Naive thymus-derived CD4-positive, alpha-beta T cell (primary cell): ENCODE results near the gene RBMS3. TPM values are rescaled to one million over a fixed set of nuclear protein-coding genes. Genes with fewer than 3 reads are reported as not detected.
"Not testable (repeated sequence)": the region's sequence is repeated elsewhere in the genome, so short reads cannot be mapped to it uniquely, and the experiment has no call there.

Source experiments
- ATAC-seq: fragments of 150-1000 bp; cut with Tn5 transposase; 2 replicates; pipeline ENCODE4 v1.10.0; 2021; ENCODE audit warnings: mild to moderate bottlenecking, moderate library complexity
- CTCF ChIA-PET: fragments of 350-600 bp; sonication (Branson Sonifier 250); formaldehyde crosslinking; loops from one replicate; lab custom pipeline; 2021; ENCODE audit warnings: antibody characterized with exemption; lab: Charles Lee
- POLR2A ChIA-PET: fragments of 350-600 bp; sonication (Branson Sonifier 250); formaldehyde crosslinking; loops from one replicate; lab custom pipeline; 2021; ENCODE audit warnings: antibody characterized with exemption, inconsistent platforms; lab: Charles Lee
- DNase-seq, 9 donors: peaks; one replicate each; pipeline versions ENCODE4 v3.0.0 to v3.0.0-alpha.2; 2020 to 2022; ENCODE audit warnings: mixed read lengths in 1 of 9
- H3K27ac ChIP-seq: one replicate; pipeline ENCODE4 v1.7.0; 2013; ENCODE audit warnings: mild to moderate bottlenecking, low read depth, low read length, moderate library complexity
- H3K27me3 ChIP-seq, 2 donors: one replicate each; pipeline ENCODE4 v1.7.0; 2013; ENCODE audit warnings: low read length in 2 of 2, mild to moderate bottlenecking in 2 of 2, moderate library complexity in 2 of 2; ENCODE audit not compliant: control insufficient read depth in 2 of 2, insufficient read depth in 2 of 2
- H3K36me3 ChIP-seq, 3 experiments: 1 replicate in 2 of 3; 2 replicates in 1 of 3; pipeline ENCODE4 v1.7.0; 2013; ENCODE audit warnings: low read length in 3 of 3, mild to moderate bottlenecking in 3 of 3, moderate library complexity in 1 of 3; ENCODE audit not compliant: insufficient read depth in 3 of 3, control insufficient read depth in 2 of 3
- H3K4me1 ChIP-seq, 2 donors: one replicate each; pipeline ENCODE4 v1.7.0; 2013; ENCODE audit warnings: low read length in 2 of 2, mild to moderate bottlenecking in 2 of 2, moderate library complexity in 1 of 2; ENCODE audit not compliant: control insufficient read depth in 2 of 2, insufficient read depth in 2 of 2
- H3K4me3 ChIP-seq: 2 replicates; pipeline ENCODE4 v1.7.0; 2013; ENCODE audit warnings: mild to moderate bottlenecking, low read length
- H3K9me3 ChIP-seq, 3 experiments: 1 replicate in 2 of 3; 2 replicates in 1 of 3; pipeline ENCODE4 v1.7.0; 2013; ENCODE audit warnings: low read length in 3 of 3; ENCODE audit not compliant: control insufficient read depth in 2 of 3
- H3K27ac Mint-ChIP-seq, 9 donors: one replicate each; pipeline ENCODE4 v1.8.0; 2020 to 2022; ENCODE audit warnings: mixed read lengths in 9 of 9, mild to moderate bottlenecking in 8 of 9, moderate library complexity in 5 of 9, inconsistent platforms in 2 of 9
- H3K27me3 Mint-ChIP-seq, 5 donors: one replicate each; pipeline ENCODE4 v1.8.0; 2021 to 2022; ENCODE audit warnings: mixed read lengths in 5 of 5, mild to moderate bottlenecking in 1 of 5
- H3K36me3 Mint-ChIP-seq, 5 donors: one replicate each; pipeline ENCODE4 v1.8.0; 2020 to 2022; ENCODE audit warnings: mixed read lengths in 5 of 5, mild to moderate bottlenecking in 3 of 5, inconsistent platforms in 1 of 5
- H3K4me1 Mint-ChIP-seq, 7 donors: one replicate each; pipeline ENCODE4 v1.8.0; 2020 to 2022; ENCODE audit warnings: mixed read lengths in 7 of 7, mild to moderate bottlenecking in 3 of 7, inconsistent platforms in 1 of 7
- H3K4me3 Mint-ChIP-seq, 10 donors: one replicate each; pipeline ENCODE4 v1.8.0; 2020 to 2022; ENCODE audit warnings: mild to moderate bottlenecking in 10 of 10, mixed read lengths in 10 of 10, moderate library complexity in 6 of 10, inconsistent platforms in 2 of 10
- H3K9me3 Mint-ChIP-seq, 11 donors: one replicate each; pipeline ENCODE4 v1.8.0; 2020 to 2022; ENCODE audit warnings: mixed read lengths in 11 of 11, mild to moderate bottlenecking in 4 of 11, inconsistent platforms in 1 of 11, moderate library complexity in 1 of 11
- intact Hi-C, 2 donors: fragments of 100-400 bp; cut with micrococcal nuclease; formaldehyde crosslinking; loops; one replicate each; pipeline ENCODE4 v1.15.1; 2023
- polyA plus RNA-seq, 2 donors: library from polyadenylated mRNA; unstranded; fragments of 300-500 nt; fragmentation: Illumina TruSeq; gene quantifications; one replicate each; pipeline ENCODE4 v1.2.3, GENCODE V29; 2021
- total RNA-seq, 6 experiments: library from RNA in 5 of 6; stranded (reverse) in 5 of 6; gene quantifications; 1 replicate in 5 of 6; 2 replicates in 1 of 6; pipeline ENCODE4 v1.2.3 and lab custom pipeline; 2021 to 2026

RBMS3 gene
- total RNA-seq, result 1 to 10 TPM in 2 of 5 experiments, under 1 TPM in 3; 0.16 to 4.9 (median 0.89) TPM
- polyA plus RNA-seq, result under 1 TPM; 0.15 to 0.33 TPM
- not detected for total RNA-seq (lab: John Stamatoyannopoulos, UW)

DNA sequence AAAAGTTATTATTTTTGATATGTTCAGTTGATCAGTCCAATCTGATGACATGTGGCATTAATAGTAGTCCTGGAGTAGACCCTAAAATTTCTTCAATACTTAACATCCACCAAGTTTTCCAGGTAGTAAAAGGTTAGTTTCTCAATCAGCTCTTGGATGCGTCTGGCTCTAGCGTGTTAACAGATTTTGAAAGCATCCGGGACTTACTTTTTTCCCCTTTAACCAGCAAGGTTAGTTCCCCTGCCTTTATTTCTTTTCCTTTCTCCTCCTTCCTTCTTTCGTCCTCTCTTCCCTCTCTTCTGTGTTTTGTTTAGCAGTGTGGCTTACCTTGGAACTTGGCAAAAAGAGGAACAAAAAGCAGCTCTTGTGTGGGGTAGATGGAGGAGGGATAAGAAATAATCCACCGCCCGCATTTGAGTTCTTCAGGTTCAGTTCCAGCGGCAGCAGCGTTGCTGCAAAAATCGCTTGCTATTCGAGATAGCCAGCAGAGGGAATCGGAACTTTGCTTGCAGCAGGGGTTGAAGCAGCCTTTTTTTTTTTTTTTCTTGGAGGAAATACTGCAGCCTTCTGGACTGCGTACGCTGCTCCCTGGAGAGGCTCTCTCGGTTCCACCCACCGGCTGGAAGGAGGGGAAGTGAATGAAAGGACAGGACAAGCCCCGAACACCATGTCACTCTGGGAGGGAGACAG is at the start of gene RBMS3:
Gene RBMS3, plus strand, starts transcription at position 668 of the 690 bp plus-strand sequence.
- Histone ChIP-seq H3K4me3 (peak within 1 kb of the TSS; percentile 54), H3K36me3 (no peaks in the 10 kb centered on the region), H3K27ac (no peak within 1 kb of the TSS), H3K4me1 (no peaks in the 10 kb centered on the region), H3K9me3 (no peaks in the 10 kb centered on the region), H3K27me3 (no peaks in the 10 kb centered on the region)
- CTCF ChIA-PET, result no interaction called here
- Mint-ChIP-seq H3K4me1 (peaks cover 17 to 38% (median 31%) of the 10 kb centered on the region in 7 donors), H3K27me3 (peaks cover 14 to 31% (median 20%) of the 10 kb centered on the region in 5 donors), H3K36me3 (peaks cover 0 to 2% (median 0%) of the 10 kb centered on the region in 5 donors), H3K4me3 (peak within 1 kb of the TSS; percentile 79 to 94 (median 86)), H3K9me3 (no peaks in the 10 kb centered on the region), H3K27ac (peak within 1 kb of the TSS in 7 of 9 donors; percentile 20 to 81 (median 68))
- peak in 5 of 9 donors; percentile 5 to 24 (median 16) for DNase-seq
- peak; percentile 26 for ATAC-seq
- intact Hi-C loops, result loop anchor here in 1 of 2 donors (5.0 to 10.0 kb wide), 4 partner anchors 74 to 363 kb away; no protein-coding TSS in a partner anchor
- POLR2A ChIA-PET, result no interaction called here

- H3K4me1 ChIP-seq, H3K9me3 ChIP-seq, H3K4me1 Mint-ChIP-seq, H3K36me3 ChIP-seq, DNase-seq, H3K36me3 Mint-ChIP-seq, H3K27me3 Mint-ChIP-seq, POLR2A ChIA-PET, CTCF ChIA-PET, H3K27ac Mint-ChIP-seq, H3K9me3 Mint-ChIP-seq, H3K27ac ChIP-seq, ATAC-seq, H3K27me3 ChIP-seq, intact Hi-C loops, H3K4me3 ChIP-seq, H3K4me3 Mint-ChIP-seq: not testable (repeated sequence)
These were observed 47.7 kb upstream of the RBMS3 start for GRCh38 chr3:29233126-29233525.

- Histone ChIP-seq H3K36me3 (no peaks in the 10 kb centered on the region), H3K27me3 (no peaks in the 10 kb centered on the region), H3K4me1 (no peaks in the 10 kb centered on the region), H3K4me3 (no peak overlapping the region), H3K27ac (no peak overlapping the region), H3K9me3 (no peaks in the 10 kb centered on the region)
- Mint-ChIP-seq H3K4me3 (no peak overlapping the region), H3K9me3 (peaks cover 0 to 4% (median 0%) of the 10 kb centered on the region in 11 donors), H3K4me1 (peaks cover 0 to 2% (median 0%) of the 10 kb centered on the region in 7 donors), H3K36me3 (no peaks in the 10 kb centered on the region), H3K27me3 (no peaks in the 10 kb centered on the region), H3K27ac (no peak overlapping the region)
- CTCF ChIA-PET, result no interaction called here
- POLR2A ChIA-PET, result interaction anchor here (0.6 kb wide), 1 partner anchor 272 kb away, joined by 3 read pairs; no protein-coding TSS in a partner anchor
- intact Hi-C loops, result no loop called here
- DNase-seq, result no peak
- ATAC-seq, result no peak
These were observed 44.6 kb upstream of the RBMS3 start for GRCh38 chr3:29236146-29236840.

DNA sequence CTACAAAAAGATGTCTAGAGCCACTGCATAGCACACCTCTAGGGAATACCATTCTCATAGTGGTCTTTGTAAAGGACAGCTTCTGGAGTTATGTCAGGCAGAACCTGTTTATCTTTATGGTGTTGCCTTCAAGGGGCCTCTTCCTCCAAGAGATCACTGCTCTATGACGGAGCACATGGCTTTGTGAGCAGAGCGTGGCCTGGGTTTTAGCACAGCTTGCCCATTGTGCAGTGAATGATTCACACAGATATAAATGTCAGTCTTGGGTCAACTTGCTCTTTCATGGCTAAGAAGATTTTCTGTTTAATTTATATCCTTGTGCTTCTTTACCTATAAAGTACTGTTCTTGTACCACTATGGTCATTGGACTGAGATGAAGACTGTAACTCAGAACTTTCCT is 41.5 kb upstream of the RBMS3 start:
- Mint-ChIP-seq H3K4me1 (peaks cover 0 to 2% (median 0%) of the 10 kb centered on the region in 7 donors), H3K27ac (no peak overlapping the region), H3K27me3 (no peaks in the 10 kb centered on the region), H3K36me3 (no peaks in the 10 kb centered on the region), H3K4me3 (no peak overlapping the region), H3K9me3 (peaks cover 0 to 5% (median 0%) of the 10 kb centered on the region in 11 donors)
- no peaks in the 10 kb centered on the region for H3K27me3 ChIP-seq
- intact Hi-C loops, result no loop called here
- ATAC-seq (no peak), DNase-seq (no peak)
- no peaks in the 10 kb centered on the region for H3K36me3 ChIP-seq
- POLR2A ChIA-PET, result no interaction called here
- no peak overlapping the region for H3K27ac ChIP-seq
- H3K9me3 ChIP-seq, result no peaks in the 10 kb centered on the region
- CTCF ChIA-PET, result no interaction called here
- H3K4me1 ChIP-seq, result no peaks in the 10 kb centered on the region
- no peak overlapping the region for H3K4me3 ChIP-seq

GRCh38 chr3:29240248-29240647 is 40.6 kb upstream of the RBMS3 start:
- CTCF ChIA-PET, result no interaction called here
- Mint-ChIP-seq H3K27me3 (no peaks in the 10 kb centered on the region), H3K36me3 (no peaks in the 10 kb centered on the region), H3K27ac (no peak overlapping the region), H3K9me3 (peaks cover 0 to 5% (median 0%) of the 10 kb centered on the region in 11 donors), H3K4me3 (no peak overlapping the region), H3K4me1 (peaks cover 0 to 2% (median 0%) of the 10 kb centered on the region in 7 donors)
- intact Hi-C loops, result no loop called here
- Histone ChIP-seq H3K4me3 (no peak overlapping the region), H3K27me3 (no peaks in the 10 kb centered on the region), H3K27ac (no peak overlapping the region), H3K9me3 (no peaks in the 10 kb centered on the region), H3K4me1 (no peaks in the 10 kb centered on the region), H3K36me3 (no peaks in the 10 kb centered on the region)
- ATAC-seq (no peak), DNase-seq (no peak)
- POLR2A ChIA-PET, result no interaction called here

DNA sequence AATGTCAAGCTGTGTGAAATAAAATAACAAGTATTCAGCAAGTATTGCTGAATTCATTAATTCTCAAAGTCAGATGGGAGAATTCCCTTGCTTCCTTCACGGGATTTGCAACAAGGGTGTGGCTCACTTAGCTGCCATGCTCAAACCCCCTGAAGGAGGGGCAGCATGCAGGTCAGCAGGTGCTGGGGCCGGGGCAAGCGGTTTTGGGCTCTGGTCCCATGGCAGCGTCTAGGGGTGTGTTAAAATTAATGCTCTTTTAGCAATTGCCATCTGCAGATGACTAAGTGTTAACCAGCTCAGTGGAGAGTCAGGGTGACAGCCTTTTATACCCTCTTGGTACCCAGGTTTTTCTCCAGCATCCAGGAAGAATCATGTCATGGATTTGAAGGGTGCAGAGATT is 40.0 kb upstream of the RBMS3 start:
- H3K27me3 Mint-ChIP-seq, result no peaks in the 10 kb centered on the region
- POLR2A ChIA-PET, result no interaction called here
- Histone ChIP-seq H3K9me3 (no peaks in the 10 kb centered on the region), H3K27ac (no peak overlapping the region), H3K4me1 (no peaks in the 10 kb centered on the region), H3K36me3 (no peaks in the 10 kb centered on the region), H3K4me3 (no peak overlapping the region), H3K27me3 (no peaks in the 10 kb centered on the region)
- ATAC-seq (no peak), DNase-seq (no peak)
- H3K4me1 Mint-ChIP-seq, result peaks cover 0 to 2% (median 0%) of the 10 kb centered on the region in 7 donors
- H3K36me3 Mint-ChIP-seq, result no peaks in the 10 kb centered on the region
- CTCF ChIA-PET, result no interaction called here
- H3K9me3 Mint-ChIP-seq, result peaks cover 0 to 5% (median 0%) of the 10 kb centered on the region in 11 donors
- intact Hi-C loops, result no loop called here
- no peak overlapping the region for H3K4me3 Mint-ChIP-seq
- H3K27ac Mint-ChIP-seq, result no peak overlapping the region
